Measurements from ENCODE around the gene TMEM242.

- TF ChIP-seq, protein P1, sequence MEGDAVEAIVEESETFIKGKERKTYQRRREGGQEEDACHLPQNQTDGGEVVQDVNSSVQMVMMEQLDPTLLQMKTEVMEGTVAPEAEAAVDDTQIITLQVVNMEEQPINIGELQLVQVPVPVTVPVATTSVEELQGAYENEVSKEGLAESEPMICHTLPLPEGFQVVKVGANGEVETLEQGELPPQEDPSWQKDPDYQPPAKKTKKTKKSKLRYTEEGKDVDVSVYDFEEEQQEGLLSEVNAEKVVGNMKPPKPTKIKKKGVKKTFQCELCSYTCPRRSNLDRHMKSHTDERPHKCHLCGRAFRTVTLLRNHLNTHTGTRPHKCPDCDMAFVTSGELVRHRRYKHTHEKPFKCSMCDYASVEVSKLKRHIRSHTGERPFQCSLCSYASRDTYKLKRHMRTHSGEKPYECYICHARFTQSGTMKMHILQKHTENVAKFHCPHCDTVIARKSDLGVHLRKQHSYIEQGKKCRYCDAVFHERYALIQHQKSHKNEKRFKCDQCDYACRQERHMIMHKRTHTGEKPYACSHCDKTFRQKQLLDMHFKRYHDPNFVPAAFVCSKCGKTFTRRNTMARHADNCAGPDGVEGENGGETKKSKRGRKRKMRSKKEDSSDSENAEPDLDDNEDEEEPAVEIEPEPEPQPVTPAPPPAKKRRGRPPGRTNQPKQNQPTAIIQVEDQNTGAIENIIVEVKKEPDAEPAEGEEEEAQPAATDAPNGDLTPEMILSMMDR (IDR thresholded peaks at IDR 0.05): no peak
- TF ChIP-seq POLR2A (IDR thresholded peaks at IDR 0.05): no peak
Measured at GRCh38 chr6:157264701-157265100, 58.6 kb downstream of the TMEM242 start.

All from right lobe of liver (tissue), 4 donors.